Thyroid gland (tissue), 4 donors: ENCODE measurements around the gene UBXN7.

Source experiments
- POLR2A ChIP-seq, 2 donors: fragments of 450-650 bp; IDR thresholded peaks; one replicate each; pipeline ENCODE4 v1.6.1; 2017; ENCODE audit warnings: antibody characterized with exemption in 2 of 2, mild to moderate bottlenecking in 2 of 2, moderate library complexity in 1 of 2
- TF ChIP-seq, protein P1 (sequence below), 6 experiments: fragments of 200-600 bp in 3 of 6; fragments of 450-650 bp in 3 of 6; sonication (generic) in 3 of 6; IDR thresholded peaks; one replicate each; pipeline ENCODE4 v1.5.1; 2016 to 2019; ENCODE audit warnings: antibody characterized with exemption in 6 of 6, mild to moderate bottlenecking in 2 of 6, inconsistent platforms in 1 of 6, moderate library complexity in 1 of 6

DNA sequence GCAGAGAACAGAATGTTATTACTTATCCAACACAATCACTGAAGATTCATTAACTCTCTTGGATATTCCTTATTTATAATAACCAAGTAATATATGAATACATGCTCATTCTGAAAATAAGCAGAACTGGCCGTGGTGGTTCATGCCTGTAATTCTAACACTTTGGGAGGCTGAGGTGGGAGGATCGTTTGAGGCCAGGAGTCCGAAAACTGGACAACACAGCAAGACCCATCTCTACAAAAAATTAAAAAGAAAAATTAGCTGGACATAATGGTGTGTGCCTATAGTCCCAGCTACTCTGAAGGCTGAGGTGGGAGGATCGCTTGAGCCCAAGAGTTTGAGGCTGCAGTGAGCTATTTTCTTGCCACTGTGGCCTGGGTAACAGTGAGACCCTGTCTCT lies 45.5 kb upstream of the UBXN7 start:
- TF ChIP-seq POLR2A (IDR thresholded peaks at IDR 0.05): no peak
- TF ChIP-seq, protein P1, sequence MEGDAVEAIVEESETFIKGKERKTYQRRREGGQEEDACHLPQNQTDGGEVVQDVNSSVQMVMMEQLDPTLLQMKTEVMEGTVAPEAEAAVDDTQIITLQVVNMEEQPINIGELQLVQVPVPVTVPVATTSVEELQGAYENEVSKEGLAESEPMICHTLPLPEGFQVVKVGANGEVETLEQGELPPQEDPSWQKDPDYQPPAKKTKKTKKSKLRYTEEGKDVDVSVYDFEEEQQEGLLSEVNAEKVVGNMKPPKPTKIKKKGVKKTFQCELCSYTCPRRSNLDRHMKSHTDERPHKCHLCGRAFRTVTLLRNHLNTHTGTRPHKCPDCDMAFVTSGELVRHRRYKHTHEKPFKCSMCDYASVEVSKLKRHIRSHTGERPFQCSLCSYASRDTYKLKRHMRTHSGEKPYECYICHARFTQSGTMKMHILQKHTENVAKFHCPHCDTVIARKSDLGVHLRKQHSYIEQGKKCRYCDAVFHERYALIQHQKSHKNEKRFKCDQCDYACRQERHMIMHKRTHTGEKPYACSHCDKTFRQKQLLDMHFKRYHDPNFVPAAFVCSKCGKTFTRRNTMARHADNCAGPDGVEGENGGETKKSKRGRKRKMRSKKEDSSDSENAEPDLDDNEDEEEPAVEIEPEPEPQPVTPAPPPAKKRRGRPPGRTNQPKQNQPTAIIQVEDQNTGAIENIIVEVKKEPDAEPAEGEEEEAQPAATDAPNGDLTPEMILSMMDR (IDR thresholded peaks at IDR 0.05): no peak
